Peyer's patch (tissue), 4 donors: ENCODE results near the gene MLXIP.

Source experiments
- CTCF ChIP-seq, 6 experiments: fragments of 450-650 bp in 4 of 6; fragments of 200-600 bp in 2 of 6; sonication (generic) in 1 of 6; IDR thresholded peaks; one replicate each; pipeline ENCODE4 v1.5.1; 2017 to 2019; ENCODE audit warnings: antibody characterized with exemption in 6 of 6, mild to moderate bottlenecking in 3 of 6, moderate library complexity in 1 of 6
- POLR2A ChIP-seq, 2 donors: fragments of 450-650 bp; IDR thresholded peaks; one replicate each; pipeline ENCODE4 v1.5.1; 2017; ENCODE audit warnings: antibody characterized with exemption in 2 of 2, mild to moderate bottlenecking in 2 of 2, moderate library complexity in 2 of 2

- TF ChIP-seq CTCF (IDR thresholded peaks at IDR 0.05): no peak
- no peak for TF ChIP-seq POLR2A (IDR thresholded peaks at IDR 0.05)
Observed at GRCh38 chr12:122082621-122083356, 4.2 kb downstream of the MLXIP start.
